ENCODE results near the gene HLX.

HLX gene

GRCh38 chr1:220915117-220915440 is 35.8 kb downstream of the HLX start:
- Histone ChIP-seq H2AFZ (ENCODE audit: low read depth) (no peak overlapping the region), H3K27me3 (ENCODE audit: insufficient read depth, low read depth) (no peaks in the 10 kb centered on the region), H3K36me3 (ENCODE audit: insufficient read depth) (no peaks in the 10 kb centered on the region), H3K9ac (no peak overlapping the region), H3K4me1 (ENCODE audit: low read depth, poor library complexity, severe bottlenecking) (no peaks in the 10 kb centered on the region), H4K20me1 (ENCODE audit: insufficient read depth) (no peaks in the 10 kb centered on the region), H3K4me3 (IDR thresholded peaks at IDR 0.05; ENCODE audit: insufficient read depth, low read depth, low read length) (no peak overlapping the region), H3K27ac (no peak overlapping the region), H3K4me2 (no peak overlapping the region), H3K79me2 (ENCODE audit: insufficient read depth, low read depth) (no peaks in the 10 kb centered on the region)
- TF ChIP-seq CTCF (conservative IDR thresholded peaks at IDR 0.05; ENCODE audit: low read depth, low read length): no peak

- TF ChIP-seq CTCF (conservative IDR thresholded peaks at IDR 0.05; ENCODE audit: low read depth, low read length): no peak
- no peaks in the 10 kb centered on the region for H3K27me3 ChIP-seq (ENCODE audit: insufficient read depth, low read depth)
- H3K4me2 ChIP-seq: no peak overlapping the region
These were observed 36.7 kb downstream of the HLX start for GRCh38 chr1:220915954-220916353.

GRCh38 chr1:220917101-220917500 is 37.9 kb downstream of the HLX start:
- no peak overlapping the region for H3K27ac ChIP-seq
- no peaks in the 10 kb centered on the region for H3K4me1 ChIP-seq (ENCODE audit: low read depth, poor library complexity, severe bottlenecking)
- H3K9ac ChIP-seq: no peak overlapping the region
- no peaks in the 10 kb centered on the region for H4K20me1 ChIP-seq (ENCODE audit: insufficient read depth)
- no peak overlapping the region for H3K4me3 ChIP-seq (IDR thresholded peaks at IDR 0.05; ENCODE audit: insufficient read depth, low read depth, low read length)
- H2AFZ ChIP-seq (ENCODE audit: low read depth): no peak overlapping the region
- H3K27me3 ChIP-seq (ENCODE audit: insufficient read depth, low read depth): no peaks in the 10 kb centered on the region
- H3K36me3 ChIP-seq (ENCODE audit: insufficient read depth): no peaks in the 10 kb centered on the region
- TF ChIP-seq CTCF (conservative IDR thresholded peaks at IDR 0.05; ENCODE audit: low read depth, low read length): no peak
- H3K4me2 ChIP-seq: no peak overlapping the region
- H3K79me2 ChIP-seq (ENCODE audit: insufficient read depth, low read depth): no peaks in the 10 kb centered on the region

More at GRCh38 chr1:220915954-220916353, 36.7 kb downstream of the HLX start:
- Histone ChIP-seq H3K36me3 (ENCODE audit: insufficient read depth) (no peaks in the 10 kb centered on the region), H2AFZ (ENCODE audit: low read depth) (no peak overlapping the region), H3K4me3 (IDR thresholded peaks at IDR 0.05; ENCODE audit: insufficient read depth, low read depth, low read length) (no peak overlapping the region), H4K20me1 (ENCODE audit: insufficient read depth) (no peaks in the 10 kb centered on the region), H3K4me1 (ENCODE audit: low read depth, poor library complexity, severe bottlenecking) (no peaks in the 10 kb centered on the region), H3K27ac (no peak overlapping the region), H3K9ac (no peak overlapping the region), H3K79me2 (ENCODE audit: insufficient read depth, low read depth) (no peaks in the 10 kb centered on the region)

GRCh38 chr1:220917535-220918209 is 38.4 kb downstream of the HLX start:
- Histone ChIP-seq H3K4me3 (IDR thresholded peaks at IDR 0.05; ENCODE audit: insufficient read depth, low read depth, low read length) (no peak overlapping the region), H3K4me2 (no peak overlapping the region), H3K79me2 (ENCODE audit: insufficient read depth, low read depth) (no peaks in the 10 kb centered on the region), H4K20me1 (ENCODE audit: insufficient read depth) (no peaks in the 10 kb centered on the region), H3K27ac (no peak overlapping the region), H3K36me3 (ENCODE audit: insufficient read depth) (no peaks in the 10 kb centered on the region), H3K4me1 (ENCODE audit: low read depth, poor library complexity, severe bottlenecking) (no peaks in the 10 kb centered on the region), H2AFZ (ENCODE audit: low read depth) (no peak overlapping the region), H3K9ac (no peak overlapping the region), H3K27me3 (ENCODE audit: insufficient read depth, low read depth) (no peaks in the 10 kb centered on the region)
- no peak for TF ChIP-seq CTCF (conservative IDR thresholded peaks at IDR 0.05; ENCODE audit: low read depth, low read length)

Data from KMS-11 (cell line).